Lower lobe of right lung (tissue), 2 donors: ENCODE measurements around the gene SLCO1B3. TPM values are rescaled to one million over a fixed set of nuclear protein-coding genes. Genes with fewer than 3 reads are reported as not detected.
A peak's percentile ranks its signal among the peaks of the same experiment; 100 is the strongest.

Experiments
- ATAC-seq, 2 donors: fragments of 200-7000 bp; cut with Tn5 transposase; one replicate each; pipeline ENCODE4 v1.9.1; 2020 to 2022; ENCODE audit warnings: mild to moderate bottlenecking in 2 of 2, moderate library complexity in 2 of 2
- DNase-seq: peaks from one replicate; pipeline ENCODE4 v3.0.0-alpha.2; 2020
- H3K27ac ChIP-seq: fragments of 200-600 bp; one replicate; pipeline ENCODE4 v1.8.0; 2022
- H3K27me3 ChIP-seq: fragments of 200-600 bp; one replicate; pipeline ENCODE4 v1.8.0; 2022; ENCODE audit warnings: low read depth
- H3K36me3 ChIP-seq: fragments of 200-600 bp; one replicate; pipeline ENCODE4 v1.8.0; 2022; ENCODE audit warnings: mild to moderate bottlenecking
- H3K4me1 ChIP-seq: fragments of 200-600 bp; one replicate; pipeline ENCODE4 v1.8.0; 2022
- H3K4me3 ChIP-seq: fragments of 200-600 bp; one replicate; pipeline ENCODE4 v1.8.0; 2022; ENCODE audit warnings: mild to moderate bottlenecking
- H3K9me3 ChIP-seq: fragments of 200-600 bp; one replicate; pipeline ENCODE4 v1.8.0; 2022
- CTCF ChIP-seq: fragments of 200-600 bp; IDR thresholded peaks from one replicate; pipeline ENCODE4 v1.8.0; 2022; ENCODE audit warnings: antibody characterized with exemption, mild to moderate bottlenecking
- intact Hi-C: fragments of 100-400 bp; cut with DNase I; formaldehyde crosslinking; loops from one replicate; pipeline ENCODE4 v1.11.0; 2022
- total RNA-seq: library from RNA; stranded (reverse); fragmentation: NEBNext Ultra II Directional; extraction: Animal tissue kit (Norgen Biotek cat#: 25700); gene quantifications from one replicate; pipeline ENCODE4 v1.2.1, GENCODE V29; 2021
- donor health status: DM: no; HTN: yes; CAD: no; lungs with severe emphysema.

SLCO1B3 gene
- total RNA-seq, 1 donor from 2014 or later = not detected

GRCh38 chr12:20798554-20798953 lies 12.0 kb upstream of the SLCO1B3 start:
- DNase-seq (no peak), ATAC-seq (peak in 1 of 2 donors; percentile 47)
- Histone ChIP-seq H3K9me3 (no peaks in the 10 kb centered on the region), H3K27me3 (no peaks in the 10 kb centered on the region), H3K27ac (no peak overlapping the region), H3K36me3 (no peaks in the 10 kb centered on the region), H3K4me1 (no peaks in the 10 kb centered on the region), H3K4me3 (no peak overlapping the region)
- intact Hi-C loops = no loop called here
- TF ChIP-seq CTCF = peak; percentile 30

- no peak for TF ChIP-seq CTCF
Measured at GRCh38 chr12:20800160-20800559, 10.3 kb upstream of the SLCO1B3 start.

GRCh38 chr12:20801035-20801434 lies 9.5 kb upstream of the SLCO1B3 start:
- H3K4me1 ChIP-seq = no peaks in the 10 kb centered on the region
- H3K27ac ChIP-seq = no peak overlapping the region
- TF ChIP-seq CTCF = no peak
- intact Hi-C loops = no loop called here
- no peaks in the 10 kb centered on the region for H3K27me3 ChIP-seq
- no peak overlapping the region for H3K4me3 ChIP-seq
- DNase-seq = no peak
- ATAC-seq = no peak
- no peaks in the 10 kb centered on the region for H3K36me3 ChIP-seq
- no peaks in the 10 kb centered on the region for H3K9me3 ChIP-seq

More at GRCh38 chr12:20800160-20800559, 10.3 kb upstream of the SLCO1B3 start:
- ATAC-seq = no peak
- no peaks in the 10 kb centered on the region for H3K36me3 ChIP-seq
- no peaks in the 10 kb centered on the region for H3K9me3 ChIP-seq
- intact Hi-C loops = no loop called here
- no peak overlapping the region for H3K27ac ChIP-seq
- H3K27me3 ChIP-seq = no peaks in the 10 kb centered on the region
- no peaks in the 10 kb centered on the region for H3K4me1 ChIP-seq
- H3K4me3 ChIP-seq = no peak overlapping the region
- DNase-seq = no peak

GRCh38 chr12:20805921-20806320 lies 4.6 kb upstream of the SLCO1B3 start:
- no peak for TF ChIP-seq CTCF
- Histone ChIP-seq H3K9me3 (no peaks in the 10 kb centered on the region), H3K27ac (no peak overlapping the region), H3K4me1 (no peaks in the 10 kb centered on the region), H3K4me3 (no peak overlapping the region), H3K36me3 (no peaks in the 10 kb centered on the region), H3K27me3 (no peaks in the 10 kb centered on the region)
- intact Hi-C loops = no loop called here
- DNase-seq = no peak
- no peak for ATAC-seq

GRCh38 chr12:20807192-20808080 lies 3.1 kb upstream of the SLCO1B3 start:
- DNase-seq = no peak
- Histone ChIP-seq H3K4me3 (no peak overlapping the region), H3K27me3 (no peaks in the 10 kb centered on the region), H3K27ac (no peak overlapping the region), H3K9me3 (no peaks in the 10 kb centered on the region), H3K4me1 (no peaks in the 10 kb centered on the region), H3K36me3 (no peaks in the 10 kb centered on the region)
- peak in 1 of 2 donors; percentile 41 for ATAC-seq
- intact Hi-C loops = no loop called here
- TF ChIP-seq CTCF = no peak
